DND-41 (cell line): ENCODE data around the gene HTRA3.

Experiments used
- EZH2 ChIP-seq: IDR thresholded peaks from 3 replicates; pipeline ENCODE4 v1.6.1; 2012; ENCODE audit warnings: borderline replicate concordance, low read depth, mild to moderate bottlenecking, moderate library complexity, low read length, inconsistent platforms; ENCODE audit not compliant: severe bottlenecking
- TF ChIP-seq, protein P1 (sequence below): IDR thresholded peaks from 2 replicates; pipeline ENCODE4 v1.5.1; 2012; ENCODE audit warnings: borderline replicate concordance, low read length, moderate library complexity, mild to moderate bottlenecking; ENCODE audit not compliant: poor library complexity, severe bottlenecking; ENCODE audit errors: extremely low read depth

DNA sequence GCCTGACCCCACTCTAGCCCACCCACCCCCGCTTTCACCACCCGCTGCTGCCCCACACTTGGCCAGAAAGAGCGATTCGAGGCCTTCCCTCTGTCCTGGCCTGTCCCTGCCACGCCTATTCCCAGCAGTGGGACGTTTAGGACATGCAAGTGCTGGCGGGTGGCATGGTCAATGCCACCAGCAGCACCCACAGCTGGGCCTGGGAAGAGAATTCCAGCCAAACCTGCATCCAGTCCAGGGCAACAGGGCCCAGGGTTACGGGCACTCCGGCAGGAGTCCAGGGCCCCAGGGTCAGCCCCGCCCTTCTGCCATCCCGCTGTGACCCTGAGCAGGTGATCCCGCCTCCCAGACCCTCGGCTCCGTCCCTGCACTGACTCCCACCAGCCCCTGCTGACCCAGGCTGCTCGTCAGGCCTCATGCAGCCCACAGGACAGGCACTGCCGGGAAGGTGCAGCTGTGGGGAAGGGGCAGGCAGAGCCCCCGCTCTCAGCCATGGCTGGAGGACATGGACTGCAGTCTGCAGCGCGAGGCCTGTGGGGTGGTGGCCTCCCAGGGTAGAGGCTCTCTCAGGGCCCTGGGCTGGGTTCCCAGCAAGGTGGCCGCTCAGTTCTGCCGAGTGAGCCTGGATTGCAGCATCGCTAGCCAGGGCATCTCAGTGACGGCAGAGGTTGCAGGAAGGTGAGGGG, 6.8 kb upstream of the HTRA3 start:
- TF ChIP-seq, protein P1, sequence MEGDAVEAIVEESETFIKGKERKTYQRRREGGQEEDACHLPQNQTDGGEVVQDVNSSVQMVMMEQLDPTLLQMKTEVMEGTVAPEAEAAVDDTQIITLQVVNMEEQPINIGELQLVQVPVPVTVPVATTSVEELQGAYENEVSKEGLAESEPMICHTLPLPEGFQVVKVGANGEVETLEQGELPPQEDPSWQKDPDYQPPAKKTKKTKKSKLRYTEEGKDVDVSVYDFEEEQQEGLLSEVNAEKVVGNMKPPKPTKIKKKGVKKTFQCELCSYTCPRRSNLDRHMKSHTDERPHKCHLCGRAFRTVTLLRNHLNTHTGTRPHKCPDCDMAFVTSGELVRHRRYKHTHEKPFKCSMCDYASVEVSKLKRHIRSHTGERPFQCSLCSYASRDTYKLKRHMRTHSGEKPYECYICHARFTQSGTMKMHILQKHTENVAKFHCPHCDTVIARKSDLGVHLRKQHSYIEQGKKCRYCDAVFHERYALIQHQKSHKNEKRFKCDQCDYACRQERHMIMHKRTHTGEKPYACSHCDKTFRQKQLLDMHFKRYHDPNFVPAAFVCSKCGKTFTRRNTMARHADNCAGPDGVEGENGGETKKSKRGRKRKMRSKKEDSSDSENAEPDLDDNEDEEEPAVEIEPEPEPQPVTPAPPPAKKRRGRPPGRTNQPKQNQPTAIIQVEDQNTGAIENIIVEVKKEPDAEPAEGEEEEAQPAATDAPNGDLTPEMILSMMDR = no peak
- TF ChIP-seq EZH2 = no peak
